HepG2 (cell line): Measurements from ENCODE around the gene CAP2. TPM values are rescaled to one million over a fixed set of nuclear protein-coding genes. Genes with fewer than 3 reads are reported as not detected.

Source experiments
- ASH2L ChIP-seq: fragments of 300-600, 200-600 bp; sonication (generic); IDR thresholded peaks from 2 replicates; pipeline ENCODE4 v1.7.0; 2017; ENCODE audit warnings: low read depth, mild to moderate bottlenecking, moderate library complexity, mixed read lengths, low read length; ENCODE audit not compliant: insufficient read length
- CBFB ChIP-seq: sonication (generic); formaldehyde crosslinking; IDR thresholded peaks from 2 replicates; pipeline ENCODE4 v1.4.0; 2020; ENCODE audit warnings: missing genetic modification reagents
- CEBPB ChIP-seq: IDR thresholded peaks from 2 replicates; pipeline ENCODE4 v1.6.1; 2011; ENCODE audit warnings: low read depth, low read length, improper control_type of control experiment, borderline replicate concordance
- CEBPG ChIP-seq: IDR thresholded peaks from 2 replicates; pipeline ENCODE4 v1.6.1; 2016
- DRAP1 ChIP-seq: IDR thresholded peaks from 2 replicates; pipeline ENCODE4 v1.6.1; 2016; ENCODE audit warnings: missing genetic modification reagents, missing compliant biosample characterization
- GATAD1 ChIP-seq: IDR thresholded peaks from 2 replicates; pipeline ENCODE4 v1.6.1; 2016; ENCODE audit warnings: missing genetic modification reagents, missing compliant biosample characterization
- GATAD2A ChIP-seq: IDR thresholded peaks from 2 replicates; pipeline ENCODE4 v1.6.1; 2016
- HMG20A ChIP-seq: IDR thresholded peaks from 2 replicates; pipeline ENCODE4 v1.6.1; 2016; ENCODE audit warnings: borderline replicate concordance
- HNF1A ChIP-seq, 2 experiments: sonication (generic) in 1 of 2; formaldehyde crosslinking in 1 of 2; IDR thresholded peaks; 2 replicates each; pipeline versions ENCODE4 v1.4.0 to v1.6.1; 2016 to 2020; ENCODE audit warnings: borderline replicate concordance in 1 of 2, low read depth in 1 of 2, mild to moderate bottlenecking in 1 of 2, missing genetic modification reagents in 1 of 2
- HOXD1 ChIP-seq: sonication (generic); formaldehyde crosslinking; IDR thresholded peaks from 2 replicates; pipeline ENCODE4 v1.5.0; 2020; ENCODE audit warnings: missing genetic modification reagents
- MIXL1 ChIP-seq: IDR thresholded peaks from 2 replicates; pipeline ENCODE4 v1.6.1; 2016
- NFIC ChIP-seq: IDR thresholded peaks from 2 replicates; pipeline ENCODE4 v1.6.1; 2012; ENCODE audit warnings: mild to moderate bottlenecking, low read length, inconsistent platforms
- POLR2G ChIP-seq: fragments of 200-400 bp; formaldehyde crosslinking; IDR thresholded peaks from 2 replicates; pipeline ENCODE4 v1.6.1; 2018; ENCODE audit warnings: mild to moderate bottlenecking, low read depth, low read length, moderate library complexity
- RBFOX2 ChIP-seq: fragments of 200-400 bp; formaldehyde crosslinking; IDR thresholded peaks from 2 replicates; pipeline ENCODE4 v1.6.1; 2017; ENCODE audit warnings: low read depth, mild to moderate bottlenecking, low read length
- RBM39 ChIP-seq: fragments of 200-400 bp; formaldehyde crosslinking; IDR thresholded peaks from one replicate; pipeline ENCODE4 v1.6.1; 2018; ENCODE audit warnings: antibody characterized with exemption, mild to moderate bottlenecking, low read depth, low read length; ENCODE audit not compliant: poor library complexity, severe bottlenecking
- RERE ChIP-seq: IDR thresholded peaks from 2 replicates; pipeline ENCODE4 v1.6.1; 2016; ENCODE audit warnings: low read depth, missing genetic modification reagents, missing compliant biosample characterization
- SOX13 ChIP-seq, 3 experiments: fragments of 450-650 bp in 1 of 3; sonication (generic) in 1 of 3; formaldehyde crosslinking in 1 of 3; IDR thresholded peaks in 2 of 3; conservative IDR thresholded peaks in 1 of 3; 2 replicates each; pipeline versions ENCODE4 v1.5.0 to v1.6.1; 2016 to 2020; ENCODE audit warnings: antibody characterized with exemption in 1 of 3, mild to moderate bottlenecking in 1 of 3, missing compliant biosample characterization in 1 of 3, missing genetic modification reagents in 1 of 3, moderate library complexity in 1 of 3
- TARDBP ChIP-seq: sonication (generic); formaldehyde crosslinking; IDR thresholded peaks from 2 replicates; pipeline ENCODE4 v1.8.0; 2022; ENCODE audit warnings: mild to moderate bottlenecking, missing genetic modification reagents
- ZNF3 ChIP-seq: IDR thresholded peaks from 2 replicates; pipeline ENCODE4 v1.7.0; 2017; ENCODE audit warnings: inconsistent platforms
- ZNF510 ChIP-seq: sonication (generic); formaldehyde crosslinking; IDR thresholded peaks from 2 replicates; pipeline ENCODE4 v1.4.0; 2020; ENCODE audit warnings: low read depth, mild to moderate bottlenecking, missing genetic modification reagents
- ZNF614 ChIP-seq: IDR thresholded peaks from 2 replicates; pipeline ENCODE4 v1.6.1; 2018; ENCODE audit warnings: missing biosample characterization, missing genetic modification reagents, inconsistent platforms, borderline replicate concordance
- polyA plus RNA-seq, 8 experiments: library from polyadenylated mRNA; depleted of rRNA in 3 of 8; stranded (reverse) in 7 of 8; unstranded in 1 of 8; fragments of >200 nt; fragmentation: Illumina TruSeq in 4 of 8; extraction: Trizol in 4 of 8; gene quantifications; 2 replicates each; pipeline versions ENCODE4 v1.2.1 to v1.2.3, GENCODE V29; 2011 to 2016; ENCODE audit warnings: low read depth in 4 of 8, missing spikeins in 1 of 8, mixed read lengths in 1 of 8; ENCODE audit not compliant: insufficient read depth in 1 of 8
- total RNA-seq, 5 experiments: library from RNA; depleted of rRNA; stranded (reverse); fragments of >200 nt; fragmentation: Illumina TruSeq; extraction: Trizol; gene quantifications; 2 replicates each; pipeline ENCODE4 v1.2.3, GENCODE V29; 2016; ENCODE audit warnings: low read depth in 1 of 5

CAP2 gene
- total and polyA plus RNA-seq, 2 of the 13 experiments (the other 11 are each of a cell fraction or from before 2014, with no cell fraction given) = 7.9 to 53.1 TPM

GRCh38 chr6:17602888-17603287, 209.5 kb downstream of the CAP2 start (continued):
- TF ChIP-seq MIXL1 (peak; percentile 62; the same call in 1 of the 2 replicates), HMG20A (CRISPR knock-in tag) (peak; percentile 46; the same call in 1 of the 2 replicates), DRAP1 (CRISPR knock-in tag) (peak; percentile 62), CBFB (CRISPR knock-in tag) (no peak), RERE (CRISPR knock-in tag) (peak; percentile 66; the same call in 1 of the 2 replicates), GATAD1 (CRISPR knock-in tag) (no peak), CEBPB (peak; percentile 87), ZNF614 (peak; percentile 21; the same call in 1 of the 2 replicates), GATAD2A (CRISPR knock-in tag) (peak; percentile 49; the same call in 1 of the 2 replicates), RBFOX2 (peak; percentile 59), NFIC (peak; percentile 44; the same call in 1 of the 2 replicates), POLR2G (peak; percentile 47), TARDBP (no peak), HNF1A (IDR thresholded peaks at IDR 0.05; ENCODE audit: low read depth) (peak; percentile 87), HNF1A (CRISPR knock-in tag; IDR thresholded peaks at IDR 0.05; ENCODE audit: borderline replicate concordance) (peak; percentile 86; the same call in 1 of the 2 replicates), ASH2L (peak; percentile 51), RBM39 (no peak), ZNF3 (no peak), ZNF510 (CRISPR knock-in tag) (no peak), HOXD1 (CRISPR knock-in tag) (no peak), SOX13 (IDR thresholded peaks at IDR 0.05) (no peak), SOX13 (CRISPR knock-in tag; conservative IDR thresholded peaks at IDR 0.05 in 1 of 2, IDR thresholded peaks at IDR 0.05 in 1 of 2) (peak in 1 of 2 experiments; percentile 87; a peak in 2 of 4 replicates), CEBPG (CRISPR knock-in tag) (peak; percentile 79)
